Neuron (in vitro differentiated cells): Measurements from ENCODE around the gene DCUN1D1.

ENCODE experiments used
- H2AFZ ChIP-seq: one replicate; pipeline ENCODE4 v1.6.1; 2013; ENCODE audit warnings: low read depth, mild to moderate bottlenecking, inconsistent platforms, low read length, moderate library complexity
- H3K27me3 ChIP-seq: one replicate; pipeline ENCODE4 v1.6.1; 2013; ENCODE audit warnings: low read length; ENCODE audit not compliant: insufficient read depth
- H3K36me3 ChIP-seq: one replicate; pipeline ENCODE4 v1.6.1; 2013; ENCODE audit warnings: low read length; ENCODE audit not compliant: insufficient read depth
- H3K4me1 ChIP-seq: one replicate; pipeline ENCODE4 v1.6.1; 2013; ENCODE audit warnings: low read length; ENCODE audit not compliant: insufficient read depth
- H3K4me3 ChIP-seq: 2 replicates; pipeline ENCODE4 v1.5.1; 2013; ENCODE audit warnings: mild to moderate bottlenecking, low read length, moderate library complexity
- H3K9me3 ChIP-seq: one replicate; pipeline ENCODE4 v1.6.1; 2013; ENCODE audit warnings: low read length

DCUN1D1 gene

DNA sequence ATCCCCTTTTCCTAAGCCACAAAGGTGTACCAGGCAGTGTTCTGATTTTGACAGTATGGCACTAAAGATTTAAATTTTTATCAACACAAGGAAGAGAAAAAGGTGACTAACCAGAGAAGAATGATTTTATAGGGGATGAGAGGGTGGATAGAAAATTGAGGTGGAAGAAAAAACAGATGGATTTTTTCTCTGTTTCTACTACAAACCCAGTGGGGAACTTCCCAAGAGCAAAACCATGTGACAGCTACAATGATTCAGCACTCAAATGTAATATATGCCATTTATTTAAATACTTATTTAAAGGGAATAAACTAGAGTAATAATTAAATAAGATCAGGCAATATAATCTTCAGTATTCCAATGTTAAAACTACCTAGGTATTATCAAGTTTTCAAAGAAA lies 11.1 kb downstream of the DCUN1D1 start:
- H3K36me3 ChIP-seq: no peaks in the 10 kb centered on the region
- no peak overlapping the region for H3K4me3 ChIP-seq
- H3K9me3 ChIP-seq: no peaks in the 10 kb centered on the region
- no peak overlapping the region for H2AFZ ChIP-seq
- no peaks in the 10 kb centered on the region for H3K27me3 ChIP-seq
- no peaks in the 10 kb centered on the region for H3K4me1 ChIP-seq

DNA sequence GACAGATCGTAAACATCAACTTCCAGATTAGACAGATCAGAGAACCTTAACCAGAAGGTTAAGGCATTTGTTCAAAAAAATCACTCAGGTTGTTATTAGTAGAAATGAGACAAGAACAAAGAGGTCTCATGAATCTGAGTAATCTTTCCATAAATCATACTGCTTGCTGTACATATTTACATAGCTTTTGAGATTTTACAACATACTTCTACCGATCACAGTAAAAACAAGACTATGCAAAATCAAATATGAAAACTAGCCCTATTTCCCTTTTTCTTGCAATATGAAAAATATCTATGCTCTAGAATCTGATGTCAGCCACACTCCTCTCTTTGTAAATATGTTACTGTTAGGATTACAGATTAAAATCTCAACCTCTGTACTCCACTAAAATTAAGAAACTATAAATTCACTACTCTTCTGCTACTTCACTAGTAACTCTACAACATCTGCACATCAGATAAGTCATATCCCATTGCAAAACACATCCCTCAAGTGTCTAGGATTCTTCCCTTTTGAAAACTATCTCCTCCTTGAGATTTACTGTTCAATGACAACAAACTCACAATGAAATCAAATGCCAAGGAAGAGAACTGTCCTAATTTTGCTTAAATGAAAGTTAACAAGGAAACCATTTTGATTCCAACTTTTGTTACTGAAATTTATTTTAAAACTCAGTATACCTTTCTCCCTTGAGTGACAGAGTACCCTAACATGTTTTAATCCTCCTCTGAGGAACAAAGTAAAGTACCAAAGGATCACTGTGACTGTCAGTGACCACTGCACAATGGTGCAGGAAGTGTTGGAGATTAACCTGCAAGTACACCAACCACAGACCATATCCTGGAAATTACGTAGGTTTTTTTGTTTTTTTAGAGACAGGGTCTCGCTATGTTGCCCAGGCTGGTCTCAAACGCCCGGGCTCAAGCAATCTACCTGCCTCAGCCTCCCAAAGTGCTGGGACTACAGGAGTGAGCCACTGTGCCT lies 12.8 kb downstream of the DCUN1D1 start:
- no peaks in the 10 kb centered on the region for H3K27me3 ChIP-seq
- H2AFZ ChIP-seq: no peak overlapping the region

DNA sequence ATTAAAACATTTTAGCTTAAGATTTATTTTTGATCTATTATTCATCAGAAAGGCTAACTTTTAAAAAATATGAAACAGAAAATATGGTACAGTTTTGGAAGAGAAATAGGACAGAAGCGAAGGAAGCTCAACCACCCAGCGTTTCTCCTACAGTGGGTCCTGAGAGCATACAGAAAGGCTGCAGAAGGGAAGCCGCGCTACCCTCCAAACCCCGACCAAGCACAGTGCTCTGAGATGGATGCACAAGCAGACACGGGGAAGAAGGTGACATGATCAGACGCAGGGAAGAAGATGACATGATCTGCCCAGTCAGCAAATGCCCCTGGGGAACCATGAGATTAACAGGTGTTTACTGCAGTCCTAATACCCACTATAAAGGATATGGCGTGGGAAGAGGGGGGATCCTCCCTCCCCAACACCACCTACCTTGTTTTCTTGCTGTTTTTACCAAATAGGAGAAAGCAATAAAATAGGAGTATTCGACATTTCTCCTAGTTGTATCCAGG lies 14.4 kb downstream of the DCUN1D1 start:
- Histone ChIP-seq H3K4me3 (no peak overlapping the region), H3K27me3 (no peaks in the 10 kb centered on the region), H3K36me3 (peaks cover 10% of the 10 kb centered on the region), H3K9me3 (no peaks in the 10 kb centered on the region), H2AFZ (no peak overlapping the region), H3K4me1 (no peaks in the 10 kb centered on the region)

More for the DNA sequence above, 12.8 kb downstream of the DCUN1D1 start:
- Histone ChIP-seq H3K36me3 (peaks cover 3% of the 10 kb centered on the region), H3K9me3 (no peaks in the 10 kb centered on the region), H3K4me1 (no peaks in the 10 kb centered on the region), H3K4me3 (no peak overlapping the region)

DNA sequence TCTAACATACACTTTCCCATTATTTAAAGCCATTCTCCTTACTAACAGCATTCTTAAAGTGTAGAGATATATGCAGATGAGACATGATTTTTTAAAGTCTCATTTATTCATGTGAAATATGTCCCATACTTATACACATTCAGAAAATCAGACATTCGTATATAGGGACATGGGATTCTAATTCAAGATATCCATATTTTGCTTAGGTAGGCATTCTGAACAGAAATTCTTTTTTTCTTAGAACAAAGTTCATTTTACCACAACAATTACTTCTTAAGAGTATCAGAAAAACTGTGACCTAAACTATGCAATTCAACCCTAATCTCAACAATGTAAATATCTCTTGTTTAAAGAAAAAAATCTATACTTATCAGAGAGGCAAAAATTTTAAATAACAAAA lies 16.2 kb downstream of the DCUN1D1 start:
- H3K27me3 ChIP-seq: no peaks in the 10 kb centered on the region
- H3K4me3 ChIP-seq: no peak overlapping the region
- H3K9me3 ChIP-seq: no peaks in the 10 kb centered on the region
- H3K36me3 ChIP-seq: peaks cover 12% of the 10 kb centered on the region
- peaks cover 12% of the 10 kb centered on the region for H3K4me1 ChIP-seq
- no peak overlapping the region for H2AFZ ChIP-seq

DNA sequence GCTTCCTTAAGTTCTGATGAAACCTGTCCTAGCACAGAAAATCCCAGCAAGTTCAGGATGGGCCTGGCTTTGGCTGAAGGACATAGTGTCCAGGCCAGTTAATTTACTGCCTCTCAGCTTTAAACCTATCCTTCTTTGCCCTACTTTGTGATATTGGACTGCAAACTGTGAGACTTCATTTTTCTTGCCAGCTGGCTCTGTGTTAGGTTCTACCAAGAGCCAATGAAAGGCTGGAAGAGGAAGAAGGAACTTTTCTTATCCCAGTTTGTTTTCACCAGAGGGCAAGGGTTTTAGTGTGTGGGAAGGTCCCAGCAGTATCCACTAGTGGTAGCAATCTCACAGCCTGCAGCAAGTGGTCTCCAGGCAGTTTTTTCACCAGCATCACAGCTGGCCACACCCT lies 18.2 kb downstream of the DCUN1D1 start:
- Histone ChIP-seq H3K36me3 (peaks cover 20% of the 10 kb centered on the region), H3K4me1 (peaks cover 14% of the 10 kb centered on the region), H3K27me3 (no peaks in the 10 kb centered on the region), H3K4me3 (no peak overlapping the region), H3K9me3 (no peaks in the 10 kb centered on the region), H2AFZ (no peak overlapping the region)

DNA sequence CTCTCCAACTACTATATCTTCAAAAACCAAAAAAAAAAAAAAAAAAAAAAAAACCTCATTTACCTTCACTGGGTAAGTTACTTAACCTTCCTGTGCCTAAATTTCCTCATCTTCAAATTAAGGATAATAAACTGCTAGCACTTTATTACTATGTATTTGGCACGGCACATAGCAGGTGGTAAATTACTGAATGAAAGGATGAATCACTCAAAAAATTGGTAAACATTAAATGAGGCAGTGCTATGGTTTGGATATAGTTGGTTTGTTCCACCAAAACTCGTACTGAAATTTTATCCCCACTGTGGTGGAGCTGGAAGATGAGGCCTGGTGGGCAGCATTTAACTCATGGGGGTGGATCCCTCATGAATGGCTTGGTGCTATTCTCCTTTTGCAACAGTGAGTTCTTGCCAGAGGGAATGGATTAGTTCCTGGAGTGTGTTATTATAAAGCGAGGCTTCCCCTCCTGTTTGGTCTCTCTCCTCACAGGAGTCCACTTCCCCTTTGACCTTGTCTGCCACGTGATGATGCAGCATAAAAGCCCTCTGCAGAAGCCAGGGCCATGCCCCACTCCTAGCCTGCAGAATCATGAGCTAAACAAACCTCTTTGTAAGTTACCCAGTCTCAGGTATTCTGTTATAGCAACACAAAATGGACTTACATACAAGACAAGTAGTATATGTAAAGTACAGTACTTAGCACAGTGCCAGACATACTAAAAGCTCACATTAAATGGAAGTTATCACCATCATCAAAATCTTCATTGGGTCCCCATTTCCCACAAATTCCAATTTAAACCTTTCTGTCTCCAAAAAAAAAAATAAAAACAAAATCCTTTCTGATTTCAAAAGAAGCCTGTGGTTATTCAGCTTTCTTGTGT lies 20.6 kb downstream of the DCUN1D1 start:
- Histone ChIP-seq H3K9me3 (no peaks in the 10 kb centered on the region), H3K27me3 (no peaks in the 10 kb centered on the region), H2AFZ (no peak overlapping the region), H3K4me3 (no peak overlapping the region), H3K36me3 (peaks cover 30% of the 10 kb centered on the region), H3K4me1 (peaks cover 14% of the 10 kb centered on the region)

DNA sequence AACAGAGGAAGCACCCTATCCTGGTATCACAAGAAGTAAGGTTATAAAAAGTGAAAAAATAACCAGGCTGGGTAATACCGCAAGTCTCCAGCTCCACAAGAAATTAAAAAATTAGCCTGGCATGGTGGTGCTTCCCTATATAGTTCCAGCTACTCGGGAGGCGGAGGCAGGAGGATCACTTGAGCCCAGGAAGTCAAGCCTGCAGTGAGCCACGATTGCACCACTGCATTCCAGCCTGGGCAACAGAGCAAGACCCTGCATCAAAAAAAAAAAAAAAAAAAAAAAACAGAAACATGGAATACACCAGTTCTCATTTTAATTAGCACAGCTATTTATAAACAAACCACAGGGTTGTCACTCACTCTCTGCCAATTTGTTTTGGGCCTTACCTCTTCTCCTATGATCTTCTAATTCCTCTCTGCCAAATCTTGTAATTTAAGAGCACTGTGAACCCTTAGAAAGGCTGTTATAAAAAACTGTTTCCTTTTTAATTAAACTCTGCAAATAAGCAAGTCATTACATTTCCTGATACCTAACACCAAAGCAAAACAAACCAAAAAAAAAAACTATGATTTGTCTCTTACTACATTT lies 22.6 kb downstream of the DCUN1D1 start:
- Histone ChIP-seq H3K36me3 (peaks cover 36% of the 10 kb centered on the region), H3K4me1 (peaks cover 14% of the 10 kb centered on the region), H2AFZ (no peak overlapping the region), H3K4me3 (no peak overlapping the region), H3K27me3 (no peaks in the 10 kb centered on the region), H3K9me3 (peaks cover 2% of the 10 kb centered on the region)

DNA sequence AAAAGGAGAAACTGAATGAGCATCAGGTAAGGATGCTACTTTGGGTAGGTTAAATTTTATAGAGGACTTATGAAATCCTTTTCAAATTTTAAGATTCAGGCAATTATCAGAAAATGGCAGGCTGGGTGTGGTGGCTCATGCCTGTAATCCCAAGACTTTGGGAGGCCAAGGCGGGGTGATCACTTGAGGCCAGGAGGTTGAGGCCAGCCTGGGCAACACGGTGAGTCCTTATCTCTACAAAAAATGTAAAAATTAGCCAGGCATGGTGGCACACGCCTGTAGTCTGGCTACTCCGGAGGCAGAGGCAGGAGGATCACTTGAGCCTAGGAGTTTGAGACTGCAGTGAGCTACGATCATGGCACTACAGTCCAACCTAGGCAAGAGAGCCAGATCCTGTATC lies 23.1 kb downstream of the DCUN1D1 start:
- no peaks in the 10 kb centered on the region for H3K27me3 ChIP-seq
- no peak overlapping the region for H2AFZ ChIP-seq
- no peak overlapping the region for H3K4me3 ChIP-seq
- peaks cover 3% of the 10 kb centered on the region for H3K9me3 ChIP-seq
- H3K4me1 ChIP-seq: peaks cover 14% of the 10 kb centered on the region
- peaks cover 36% of the 10 kb centered on the region for H3K36me3 ChIP-seq

DNA sequence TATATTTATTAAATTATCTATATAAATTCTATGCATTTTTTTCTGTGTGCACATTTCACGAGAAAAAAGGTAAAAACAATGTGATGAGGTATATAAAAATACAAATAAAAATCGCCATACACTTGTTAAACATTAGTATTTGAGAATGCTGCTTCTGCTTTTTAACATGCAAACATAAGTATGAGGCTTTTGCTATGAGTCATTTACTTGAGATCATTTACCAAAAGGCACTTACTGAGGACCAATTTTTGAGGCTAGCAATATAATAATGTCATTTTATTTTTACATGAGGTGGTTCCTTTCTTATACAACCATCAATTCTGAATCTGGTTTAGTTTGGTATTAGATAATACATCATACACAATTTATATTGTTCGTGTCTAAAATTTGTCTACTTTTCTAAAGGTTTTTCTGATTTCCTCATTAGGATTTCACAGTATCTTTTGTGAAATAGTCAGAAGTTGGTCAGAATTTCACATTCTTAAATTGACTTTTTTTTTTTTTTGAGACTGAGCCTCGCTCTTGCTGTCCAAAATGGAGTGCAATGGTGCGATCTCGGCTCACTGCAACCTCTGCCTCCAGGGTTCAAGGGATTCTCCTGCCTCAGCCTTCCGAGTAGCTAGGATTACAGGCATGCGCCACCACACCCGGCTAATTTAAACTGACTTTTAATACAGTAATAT lies 25.6 kb downstream of the DCUN1D1 start:
- Histone ChIP-seq H2AFZ (no peak overlapping the region), H3K36me3 (peaks cover 34% of the 10 kb centered on the region), H3K4me1 (peaks cover 7% of the 10 kb centered on the region)

DNA sequence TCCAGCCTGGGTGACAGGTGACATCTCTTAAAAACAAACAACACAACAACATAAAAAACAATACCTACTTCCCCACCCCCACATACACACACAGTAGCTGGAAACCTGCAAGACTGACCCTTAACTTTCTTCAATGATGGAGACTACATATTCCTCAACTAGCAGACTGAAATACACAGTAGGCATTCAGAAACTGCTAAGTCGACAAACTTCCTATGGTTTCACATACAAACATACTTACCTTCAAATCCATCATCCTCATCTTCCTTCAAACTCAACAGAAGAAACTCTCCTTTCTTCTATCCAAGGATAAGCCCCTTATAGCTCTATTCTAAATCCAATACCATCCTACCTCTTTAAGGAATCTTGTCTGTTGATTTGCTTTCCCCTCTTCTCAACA lies 30.6 kb downstream of the DCUN1D1 start:
- no peak overlapping the region for H3K4me3 ChIP-seq
- H3K27me3 ChIP-seq: no peaks in the 10 kb centered on the region
- no peaks in the 10 kb centered on the region for H3K4me1 ChIP-seq
- peaks cover 40% of the 10 kb centered on the region for H3K36me3 ChIP-seq
- H2AFZ ChIP-seq: no peak overlapping the region
- peaks cover 6% of the 10 kb centered on the region for H3K9me3 ChIP-seq

More for the DNA sequence above, 25.6 kb downstream of the DCUN1D1 start:
- Histone ChIP-seq H3K9me3 (peaks cover 5% of the 10 kb centered on the region), H3K4me3 (no peak overlapping the region), H3K27me3 (no peaks in the 10 kb centered on the region)

DNA sequence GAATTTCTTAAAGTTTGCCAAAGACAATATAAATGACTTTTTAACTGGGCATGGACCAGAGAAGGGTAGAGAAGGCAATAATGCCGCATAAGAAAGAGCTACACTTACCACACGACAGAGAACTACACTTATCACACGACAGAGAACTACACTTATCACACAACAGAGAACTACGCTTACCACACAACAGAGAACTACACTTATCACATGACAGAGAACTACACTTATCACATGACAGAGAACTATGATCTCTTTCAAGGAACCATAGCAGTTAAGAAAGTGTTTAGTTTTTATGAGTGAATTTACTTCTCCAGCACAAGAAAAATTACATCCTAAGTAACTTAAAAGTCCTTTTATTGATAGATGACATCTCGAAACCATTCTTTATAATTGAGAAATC lies 32.0 kb downstream of the DCUN1D1 start:
- Histone ChIP-seq H3K9me3 (peaks cover 6% of the 10 kb centered on the region), H3K4me3 (no peak overlapping the region), H3K4me1 (no peaks in the 10 kb centered on the region), H3K27me3 (no peaks in the 10 kb centered on the region), H2AFZ (no peak overlapping the region), H3K36me3 (peaks cover 39% of the 10 kb centered on the region)

DNA sequence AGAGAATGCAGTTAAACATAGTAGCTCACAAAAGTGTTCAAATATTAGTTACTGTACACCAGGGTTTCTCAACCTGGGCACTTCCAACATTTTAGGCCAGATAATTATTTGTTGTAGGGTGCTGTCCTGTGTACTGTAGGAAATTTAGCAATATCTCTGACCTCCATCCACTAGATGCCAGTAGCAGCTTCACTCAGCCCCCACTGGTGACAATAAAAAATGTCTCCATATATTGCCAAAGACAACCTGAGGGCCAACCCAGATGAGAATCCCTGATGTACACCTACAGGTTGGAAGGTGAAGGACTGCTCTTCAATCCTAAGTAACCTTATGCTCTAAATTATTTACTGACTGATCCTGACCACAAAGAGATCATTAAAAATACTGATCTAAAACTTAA lies 32.5 kb downstream of the DCUN1D1 start:
- peaks cover 36% of the 10 kb centered on the region for H3K36me3 ChIP-seq

More for the DNA sequence above, 32.5 kb downstream of the DCUN1D1 start:
- Histone ChIP-seq H3K4me1 (no peaks in the 10 kb centered on the region), H3K9me3 (peaks cover 6% of the 10 kb centered on the region), H2AFZ (no peak overlapping the region), H3K4me3 (no peak overlapping the region), H3K27me3 (no peaks in the 10 kb centered on the region)
